Lower lobe of right lung (tissue), 2 donors: ENCODE data around the gene NINL. TPM values are rescaled to one million over a fixed set of nuclear protein-coding genes. Genes with fewer than 3 reads are reported as not detected.

Experiments used
- ATAC-seq, 2 donors: fragments of 200-7000 bp; cut with Tn5 transposase; one replicate each; pipeline ENCODE4 v1.9.1; 2020 to 2022; ENCODE audit warnings: mild to moderate bottlenecking in 2 of 2, moderate library complexity in 2 of 2
- DNase-seq: peaks from one replicate; pipeline ENCODE4 v3.0.0-alpha.2; 2020
- H3K27ac ChIP-seq: fragments of 200-600 bp; one replicate; pipeline ENCODE4 v1.8.0; 2022
- H3K27me3 ChIP-seq: fragments of 200-600 bp; one replicate; pipeline ENCODE4 v1.8.0; 2022; ENCODE audit warnings: low read depth
- H3K36me3 ChIP-seq: fragments of 200-600 bp; one replicate; pipeline ENCODE4 v1.8.0; 2022; ENCODE audit warnings: mild to moderate bottlenecking
- H3K4me1 ChIP-seq: fragments of 200-600 bp; one replicate; pipeline ENCODE4 v1.8.0; 2022
- H3K4me3 ChIP-seq: fragments of 200-600 bp; one replicate; pipeline ENCODE4 v1.8.0; 2022; ENCODE audit warnings: mild to moderate bottlenecking
- H3K9me3 ChIP-seq: fragments of 200-600 bp; one replicate; pipeline ENCODE4 v1.8.0; 2022
- CTCF ChIP-seq: fragments of 200-600 bp; IDR thresholded peaks from one replicate; pipeline ENCODE4 v1.8.0; 2022; ENCODE audit warnings: antibody characterized with exemption, mild to moderate bottlenecking
- intact Hi-C: fragments of 100-400 bp; cut with DNase I; formaldehyde crosslinking; loops from one replicate; pipeline ENCODE4 v1.11.0; 2022
- total RNA-seq: library from RNA; stranded (reverse); fragmentation: NEBNext Ultra II Directional; extraction: Animal tissue kit (Norgen Biotek cat#: 25700); gene quantifications from one replicate; pipeline ENCODE4 v1.2.1, GENCODE V29; 2021
- donor health status: DM: no; HTN: yes; CAD: no; lungs with severe emphysema.

The NINL gene
- total RNA-seq, 1 donor from 2014 or later, result 10.7 TPM

DNA sequence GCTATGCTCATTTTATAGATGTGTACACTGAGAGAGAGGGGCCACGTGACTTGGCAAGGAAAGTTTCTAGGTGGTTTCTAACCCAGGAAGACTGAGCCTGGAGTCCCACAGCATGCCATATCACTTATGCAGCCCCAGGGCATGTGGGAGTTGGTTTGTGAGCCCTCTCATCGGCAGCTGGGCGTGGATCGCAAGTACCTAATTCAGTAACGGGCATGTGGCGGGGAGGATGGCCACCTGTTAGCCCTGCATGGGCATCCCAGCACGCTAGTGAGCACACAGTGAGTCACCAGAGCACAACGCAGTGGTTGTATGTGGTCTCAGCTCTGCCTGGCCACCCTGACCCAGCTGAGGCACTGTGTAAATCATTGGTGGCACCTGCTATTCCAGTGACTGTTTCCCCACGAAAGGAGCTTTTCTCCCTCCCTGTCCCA, 88.3 kb downstream of the NINL start:
- TF ChIP-seq CTCF, result no peak
- DNase-seq, result no peak

GRCh38 chr20:25496165-25496967, 89.0 kb downstream of the NINL start:
- TF ChIP-seq CTCF, result no peak
- intact Hi-C loops, result no loop called here
- no peak for ATAC-seq
- no peak for DNase-seq
- Histone ChIP-seq H3K27ac (no peak overlapping the region), H3K4me1 (no peaks in the 10 kb centered on the region), H3K36me3 (no peaks in the 10 kb centered on the region), H3K27me3 (no peaks in the 10 kb centered on the region), H3K4me3 (no peak overlapping the region), H3K9me3 (no peaks in the 10 kb centered on the region)

More for the DNA sequence above, 88.3 kb downstream of the NINL start:
- no peaks in the 10 kb centered on the region for H3K9me3 ChIP-seq
- H3K27ac ChIP-seq, result no peak overlapping the region
- no peak overlapping the region for H3K4me3 ChIP-seq
- no peaks in the 10 kb centered on the region for H3K4me1 ChIP-seq
- intact Hi-C loops, result no loop called here
- no peaks in the 10 kb centered on the region for H3K27me3 ChIP-seq
- H3K36me3 ChIP-seq, result no peaks in the 10 kb centered on the region
- ATAC-seq, result no peak

DNA sequence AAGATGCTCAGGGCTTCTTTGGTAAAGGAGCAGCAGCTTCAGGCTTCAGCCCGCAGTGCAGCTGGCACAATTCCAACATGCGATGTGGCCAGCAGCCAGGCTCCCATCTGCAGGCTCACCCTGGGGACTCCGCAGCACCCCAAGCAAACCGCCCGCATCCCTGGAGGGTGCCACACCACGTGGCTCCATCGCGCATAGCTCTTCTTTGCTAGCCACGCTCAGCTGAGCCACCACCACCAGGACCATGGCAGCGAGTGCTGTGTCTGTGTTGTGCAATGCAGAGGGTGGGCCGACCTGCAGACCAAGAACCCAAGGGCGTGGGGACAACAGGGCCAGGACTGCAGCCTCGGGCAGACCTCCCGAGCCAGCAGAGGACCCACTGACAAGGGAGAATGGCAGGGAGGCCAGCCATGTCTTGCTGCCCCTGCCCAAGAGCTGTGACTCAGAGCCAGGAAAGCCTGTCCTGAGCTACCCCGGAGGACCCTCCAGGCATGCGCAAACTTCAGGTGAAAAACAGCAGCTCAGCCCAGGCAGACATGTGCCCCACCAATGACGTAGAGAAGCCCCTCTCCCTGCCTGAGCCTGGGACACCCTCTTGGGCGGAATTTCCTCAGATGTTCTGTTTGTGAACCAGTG, 90.0 kb downstream of the NINL start:
- H3K4me1 ChIP-seq, result no peaks in the 10 kb centered on the region
- H3K4me3 ChIP-seq, result no peak overlapping the region
- DNase-seq, result no peak
- intact Hi-C loops, result no loop called here
- no peak overlapping the region for H3K27ac ChIP-seq
- no peaks in the 10 kb centered on the region for H3K9me3 ChIP-seq
- no peaks in the 10 kb centered on the region for H3K27me3 ChIP-seq
- no peaks in the 10 kb centered on the region for H3K36me3 ChIP-seq
- no peak for TF ChIP-seq CTCF
- no peak for ATAC-seq

DNA sequence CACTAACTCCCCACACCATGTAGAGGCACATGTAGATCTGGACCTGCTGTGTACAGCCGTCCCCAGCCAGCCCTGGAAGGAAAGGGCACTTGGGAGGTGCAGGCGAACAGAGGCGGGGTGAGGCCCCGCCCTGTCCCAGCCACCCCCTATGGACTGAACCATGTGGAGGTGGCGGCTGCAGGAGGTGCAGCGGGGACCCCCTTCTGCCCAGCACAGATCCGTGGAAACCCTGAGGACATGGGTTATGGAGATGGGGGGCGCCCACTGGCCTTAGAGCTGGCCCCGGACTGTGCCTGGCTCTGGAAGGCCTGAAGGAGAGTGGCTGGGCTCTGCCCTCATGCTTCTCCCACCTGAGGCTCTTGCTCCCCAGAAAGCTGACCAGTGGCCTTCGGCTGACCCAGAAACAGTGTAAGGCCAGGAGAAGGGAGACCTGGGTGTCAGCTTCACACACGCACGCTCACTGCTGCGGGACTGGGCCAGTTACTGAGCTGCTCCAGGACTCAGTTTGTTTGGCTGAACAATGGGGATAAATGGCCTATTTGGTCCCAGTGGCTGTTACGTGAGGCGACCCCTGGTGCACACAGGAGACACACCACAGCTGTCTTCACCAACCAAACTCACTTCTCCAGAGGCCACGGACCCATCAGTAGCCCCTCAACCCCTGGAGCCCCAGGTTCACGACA, 90.7 kb downstream of the NINL start:
- Histone ChIP-seq H3K36me3 (no peaks in the 10 kb centered on the region), H3K9me3 (no peaks in the 10 kb centered on the region), H3K27me3 (no peaks in the 10 kb centered on the region), H3K4me1 (no peaks in the 10 kb centered on the region), H3K4me3 (no peak overlapping the region), H3K27ac (no peak overlapping the region)
- intact Hi-C loops, result no loop called here
- DNase-seq, result no peak
- ATAC-seq, result no peak
- TF ChIP-seq CTCF, result no peak

- H3K36me3 ChIP-seq, result no peaks in the 10 kb centered on the region
- TF ChIP-seq CTCF, result no peak
- no peaks in the 10 kb centered on the region for H3K27me3 ChIP-seq
- ATAC-seq (no peak), DNase-seq (no peak)
- no peaks in the 10 kb centered on the region for H3K4me1 ChIP-seq
- H3K4me3 ChIP-seq, result no peak overlapping the region
- H3K27ac ChIP-seq, result no peak overlapping the region
- H3K9me3 ChIP-seq, result no peaks in the 10 kb centered on the region
- intact Hi-C loops, result no loop called here
Observed at GRCh38 chr20:25493748-25494505, 91.4 kb downstream of the NINL start.
